GM19043 (cell line): Measurements from ENCODE around the gene LSMEM2.
"Not testable (repeated sequence)": the region's sequence is repeated elsewhere in the genome, so short reads cannot be mapped to it uniquely, and the experiment has no call there.

Experiments
- ATAC-seq: cut with Tn5 transposase; IDR thresholded peaks from one replicate; pipeline ENCODE4 v1.9.1; 2021; ENCODE audit warnings: low read depth; ENCODE audit not compliant: unreplicated experiment

Gene LSMEM2

GRCh38 chr3:50278880-50279224, at the start of gene LSMEM2:
Gene LSMEM2, plus strand, starts transcription at chr3:50279087. Its CDS starts 27 bp downstream, at chr3:50279114.
- no peak for ATAC-seq

- ATAC-seq = no peak
Measured at GRCh38 chr3:50229490-50229889, 49.4 kb upstream of the LSMEM2 start.

GRCh38 chr3:50230104-50230793, 48.6 kb upstream of the LSMEM2 start:
- no peak for ATAC-seq

GRCh38 chr3:50230794-50231125, 48.1 kb upstream of the LSMEM2 start:
- no peak for ATAC-seq

GRCh38 chr3:50231581-50231980, 47.3 kb upstream of the LSMEM2 start:
- no peak for ATAC-seq

- no peak for ATAC-seq
Measured at GRCh38 chr3:50232303-50232702, 46.6 kb upstream of the LSMEM2 start.

DNA sequence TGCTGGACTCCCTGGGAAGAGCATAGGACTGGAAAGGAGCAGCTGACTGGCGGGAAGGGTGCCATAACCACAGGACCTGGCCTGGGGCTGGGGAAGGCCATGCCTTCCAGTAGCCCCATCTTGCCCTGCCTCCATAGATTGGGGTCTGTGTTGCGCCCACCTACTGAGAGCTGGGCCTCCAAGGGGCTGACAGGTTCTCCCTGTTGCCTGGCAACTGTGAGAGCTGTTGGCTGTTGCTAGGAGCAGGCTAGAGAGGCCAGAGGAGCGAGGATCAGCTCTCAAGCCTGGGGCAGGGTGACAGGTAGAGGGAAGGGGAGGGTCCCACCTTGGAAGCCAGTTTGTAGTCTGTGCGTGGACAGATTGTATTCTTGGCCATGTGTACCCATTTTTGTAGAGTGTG, 45.7 kb upstream of the LSMEM2 start:
- no peak for ATAC-seq

- peak; percentile 90 for ATAC-seq
Measured at GRCh38 chr3:50235716-50236483, 43.0 kb upstream of the LSMEM2 start, which contains the start of gene GNAI2. Gene GNAI2, plus strand, starts transcription at chr3:50236204. Its CDS starts 132 bp downstream, at chr3:50236336.

DNA sequence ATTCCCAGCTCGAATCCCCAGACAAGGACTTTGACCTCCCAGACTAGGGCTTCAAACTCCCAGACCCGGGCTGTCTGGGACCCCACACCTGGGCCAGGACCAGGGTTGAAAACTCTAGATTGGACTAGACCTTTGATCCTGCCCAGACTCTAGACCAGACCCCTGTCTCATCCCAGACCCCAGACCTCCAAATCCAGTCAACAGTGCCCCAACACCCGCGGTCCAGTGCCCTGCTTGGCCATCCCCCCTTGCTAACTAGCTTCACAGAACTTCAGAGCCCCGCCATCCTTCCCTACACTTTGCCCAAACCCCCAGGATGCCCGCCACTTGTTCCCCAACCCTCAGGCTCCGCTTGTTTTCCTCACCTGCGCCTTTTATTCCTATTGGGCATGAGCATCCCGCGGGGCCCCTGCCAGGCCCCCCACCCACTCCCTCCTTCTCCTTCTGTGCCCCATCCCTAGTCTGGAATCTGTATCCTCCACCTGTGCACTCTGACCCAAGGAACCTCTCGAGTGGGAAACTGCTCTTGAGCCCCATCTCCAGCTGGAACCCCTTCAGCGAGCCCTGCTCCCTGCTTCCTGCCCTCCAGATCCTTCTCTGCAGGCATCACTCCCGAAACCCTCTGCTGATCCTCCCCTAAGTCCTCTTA, 42.3 kb upstream of the LSMEM2 start:
- no peak for ATAC-seq

- no peak for ATAC-seq
Measured at GRCh38 chr3:50237133-50237651, 41.7 kb upstream of the LSMEM2 start.

DNA sequence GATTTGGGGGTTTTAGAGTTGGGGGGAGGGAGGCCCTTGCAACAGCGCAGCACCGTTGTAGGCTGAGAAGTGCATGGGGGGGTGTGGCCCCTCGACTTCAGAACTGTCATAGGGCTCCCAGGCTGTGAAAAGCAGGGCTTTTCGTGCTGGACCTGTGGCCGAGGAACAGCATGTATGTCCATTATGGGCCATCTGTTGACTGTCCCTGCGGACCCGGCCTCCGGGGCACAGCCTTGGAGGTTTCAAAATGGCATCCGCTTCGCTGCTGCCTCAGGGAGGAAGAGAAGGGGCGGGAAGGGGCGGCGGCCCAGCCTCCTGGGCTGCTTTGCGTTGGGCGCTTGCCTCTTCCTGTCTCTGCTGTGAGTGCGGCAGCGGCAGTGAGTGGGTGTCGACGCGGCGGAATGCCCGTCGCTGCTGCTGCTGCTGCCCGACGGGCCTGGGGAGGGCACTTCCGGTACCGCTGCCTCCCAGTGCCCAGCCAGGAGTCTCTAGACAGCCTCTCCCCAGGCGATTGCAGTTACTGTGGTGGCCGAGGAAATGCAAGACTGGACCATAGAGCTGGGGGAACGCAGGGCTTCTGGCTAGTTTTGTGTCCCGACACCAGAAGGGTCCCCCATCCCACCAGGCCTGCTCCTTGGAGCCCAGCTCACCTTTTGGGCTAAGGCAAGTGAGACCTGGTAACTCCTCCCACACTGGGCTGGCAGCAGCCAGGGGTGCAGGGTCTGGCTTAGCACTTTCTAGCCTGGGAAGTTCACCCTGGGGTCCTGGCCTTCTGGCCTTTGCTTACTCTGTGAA, 40.9 kb upstream of the LSMEM2 start:
- ATAC-seq = peak; percentile 29

DNA sequence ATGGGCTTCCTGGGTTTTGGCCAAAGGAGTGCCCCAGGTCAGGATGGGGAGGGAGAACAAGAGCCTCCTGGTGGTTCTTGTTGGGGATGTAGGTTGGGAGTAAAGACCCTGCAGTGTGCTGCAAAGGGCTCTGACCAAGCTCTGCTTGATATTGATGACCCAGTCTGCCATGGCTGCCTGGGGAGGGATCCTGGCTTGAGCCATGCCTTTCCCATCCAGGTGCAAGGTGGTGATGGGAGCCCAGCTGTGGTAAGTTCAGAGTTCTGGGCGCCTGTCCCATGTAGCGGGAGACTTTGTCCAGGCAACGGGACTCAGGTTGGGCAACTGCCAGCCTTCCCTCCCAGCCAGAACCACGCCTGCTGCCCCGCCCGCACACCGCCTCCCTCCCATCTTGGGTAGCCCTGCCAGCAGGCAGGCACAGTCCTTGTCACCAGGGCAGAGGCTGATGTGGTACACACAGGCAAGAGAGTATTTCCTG, 40.3 kb upstream of the LSMEM2 start:
- ATAC-seq = no peak

DNA sequence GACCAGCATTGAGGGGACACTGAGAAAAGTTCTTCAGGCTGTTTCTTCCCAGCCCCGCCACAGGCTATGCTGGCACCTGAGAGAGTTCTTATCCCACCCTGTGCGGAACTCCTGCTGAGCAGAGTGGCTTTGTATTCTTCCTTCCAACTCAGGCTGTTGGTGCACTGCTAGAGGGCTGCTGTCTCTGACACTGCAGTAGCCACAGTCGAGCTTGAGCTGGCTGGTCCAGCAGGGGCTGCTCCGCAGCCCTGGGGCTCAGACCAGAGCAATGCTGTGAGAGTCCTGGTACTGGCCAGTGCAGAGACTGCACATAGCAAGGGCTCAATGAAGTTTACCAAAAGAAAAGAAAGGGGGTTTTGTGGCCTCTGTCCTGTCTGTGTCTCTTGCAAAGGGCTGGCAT, 39.2 kb upstream of the LSMEM2 start:
- ATAC-seq = no peak

GRCh38 chr3:50241163-50241562, 37.7 kb upstream of the LSMEM2 start:
- ATAC-seq = no peak

- no peak for ATAC-seq
Measured at GRCh38 chr3:50241713-50242380, 37.0 kb upstream of the LSMEM2 start.

- no peak for ATAC-seq
Measured at GRCh38 chr3:50242381-50242770, 36.5 kb upstream of the LSMEM2 start.

- ATAC-seq = no peak
Measured at GRCh38 chr3:50242851-50243542, 35.9 kb upstream of the LSMEM2 start.

- no peak for ATAC-seq
Measured at GRCh38 chr3:50243543-50243895, 35.4 kb upstream of the LSMEM2 start.

- not testable (repeated sequence) for ATAC-seq
Measured at GRCh38 chr3:50244813-50245212, 34.1 kb upstream of the LSMEM2 start.
